SJCRH30 (cell line): ENCODE data around the gene KCNJ18. TPM values are rescaled to one million over a fixed set of nuclear protein-coding genes. Genes with fewer than 3 reads are reported as not detected.
"Not testable (repeated sequence)": the region's sequence is repeated elsewhere in the genome, so short reads cannot be mapped to it uniquely, and the experiment has no call there.

Source experiments
- DNase-seq, 2 experiments: peaks; one replicate each; pipeline ENCODE4 v3.0.0-alpha.2; 2015 to 2020
- H3K27ac ChIP-seq: fragments of 250-450 bp; sonication (Bioruptor Pico); 2 replicates; pipeline ENCODE4 v1.5.1; 2020; ENCODE audit warnings: mild to moderate bottlenecking, moderate library complexity
- H3K27me3 ChIP-seq: fragments of 250-450 bp; sonication (Bioruptor Pico); 2 replicates; pipeline ENCODE4 v1.5.1; 2020; ENCODE audit warnings: mild to moderate bottlenecking, moderate library complexity
- H3K36me3 ChIP-seq: fragments of 250-450 bp; sonication (Bioruptor Pico); 2 replicates; pipeline ENCODE4 v1.5.1; 2020; ENCODE audit warnings: mild to moderate bottlenecking, moderate library complexity
- H3K4me1 ChIP-seq: fragments of 250-450 bp; sonication (Bioruptor Pico); 2 replicates; pipeline ENCODE4 v1.5.1; 2020; ENCODE audit warnings: mild to moderate bottlenecking, moderate library complexity
- H3K4me3 ChIP-seq: fragments of 250-450 bp; sonication (Bioruptor Pico); 2 replicates; pipeline ENCODE4 v1.5.1; 2020; ENCODE audit warnings: mild to moderate bottlenecking, moderate library complexity
- H3K9me3 ChIP-seq: fragments of 250-450 bp; sonication (Bioruptor Pico); replicated peaks from 2 replicates; pipeline ENCODE4 v1.5.1; 2020; ENCODE audit warnings: mild to moderate bottlenecking, moderate library complexity
- total RNA-seq: library from RNA; depleted of rRNA; stranded (reverse); fragments of >200 nt; shearing (Covaris generic); gene quantifications from 2 replicates; pipeline ENCODE4 v1.2.3, GENCODE V29; 2014

Gene KCNJ18
- total RNA-seq, 1 experiment from 2014 or later, result not detected

DNA sequence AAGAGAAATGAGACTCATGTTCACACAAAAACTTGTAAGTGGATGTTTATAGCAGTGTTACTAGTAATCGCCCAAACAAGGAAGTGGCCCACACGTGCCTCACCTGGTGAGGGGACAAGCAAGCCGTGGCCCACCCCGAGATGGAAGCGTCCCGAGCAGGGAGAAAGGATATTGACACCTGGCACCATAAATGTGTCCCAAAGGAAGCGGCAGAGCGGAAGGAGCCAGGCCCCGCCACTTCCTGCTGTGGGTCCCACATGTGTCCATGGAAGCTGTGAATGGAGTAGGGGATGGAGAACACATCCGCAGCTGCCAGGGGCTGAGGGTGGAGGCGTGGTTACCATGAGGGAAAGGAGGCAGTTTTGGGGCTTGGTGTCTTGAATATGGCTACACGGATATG, 18.9 kb downstream of the KCNJ18 start:
- 0 out of 2 replicates have a peak, but pooled peaks cover 6% of the 10 kb centered on the region for H3K9me3 ChIP-seq
- H3K36me3 ChIP-seq, result no peaks in the 10 kb centered on the region
- peak in 1 of 2 experiments; percentile 18 for DNase-seq
- H3K27ac ChIP-seq, result no peak overlapping the region
- H3K27me3 ChIP-seq, result peaks cover 19% of the 10 kb centered on the region
- H3K4me1 ChIP-seq, result no peaks in the 10 kb centered on the region
- H3K4me3 ChIP-seq, result no peak overlapping the region

DNA sequence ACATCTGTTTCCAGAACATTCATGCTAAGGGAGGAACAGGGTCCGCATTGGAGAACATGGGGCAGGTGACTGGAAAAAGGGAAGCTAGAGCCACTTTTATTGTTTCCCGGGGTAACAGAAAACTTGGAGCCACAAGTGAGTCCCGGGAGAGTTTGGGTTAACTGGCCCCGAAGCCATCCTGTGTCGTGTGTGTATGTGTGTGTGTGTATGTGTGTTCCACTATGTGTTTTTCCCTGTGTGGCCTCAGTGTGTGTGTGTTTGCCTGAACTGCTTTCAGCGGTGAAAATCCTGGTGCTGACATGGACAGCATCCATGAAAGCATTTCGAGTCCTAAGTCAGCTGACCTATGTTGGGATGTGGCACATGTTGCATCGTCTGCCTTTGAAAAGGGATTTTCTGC, 20.7 kb downstream of the KCNJ18 start:
- DNase-seq, result peak in 1 of 2 experiments; percentile 7

DNA sequence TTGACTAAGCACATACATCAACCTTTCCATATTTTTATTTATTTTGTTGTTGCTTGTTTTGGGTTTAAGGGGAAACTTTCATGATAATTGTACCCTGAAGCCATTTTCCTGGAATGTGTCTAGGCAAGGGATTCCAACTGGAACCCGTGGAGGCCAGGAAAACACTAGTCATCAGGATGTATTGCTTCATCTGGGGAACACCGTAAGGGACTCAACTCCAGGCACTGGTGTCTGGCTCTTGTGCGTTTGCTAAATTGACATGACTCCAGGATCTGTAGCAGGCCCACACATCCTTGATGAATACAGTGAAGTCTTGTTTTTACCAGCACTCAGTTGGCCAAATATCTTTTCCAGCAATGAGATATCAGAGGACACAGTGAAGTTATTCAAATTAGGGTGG, 21.3 kb downstream of the KCNJ18 start:
- H3K4me1 ChIP-seq, DNase-seq, H3K27ac ChIP-seq, H3K4me3 ChIP-seq, H3K9me3 ChIP-seq, H3K36me3 ChIP-seq: not testable (repeated sequence)
- peaks cover 14% of the 10 kb centered on the region for H3K27me3 ChIP-seq

More for the DNA sequence above, 20.7 kb downstream of the KCNJ18 start:
- H3K4me1 ChIP-seq, H3K36me3 ChIP-seq, H3K27ac ChIP-seq, H3K4me3 ChIP-seq, H3K9me3 ChIP-seq: not testable (repeated sequence)
- peaks cover 14% of the 10 kb centered on the region for H3K27me3 ChIP-seq

- H3K36me3 ChIP-seq, H3K9me3 ChIP-seq, H3K4me1 ChIP-seq, DNase-seq, H3K27ac ChIP-seq, H3K4me3 ChIP-seq: not testable (repeated sequence)
- peaks cover 17% of the 10 kb centered on the region for H3K27me3 ChIP-seq
These were observed 22.4 kb downstream of the KCNJ18 start for GRCh38 chr17:21714676-21715075.

GRCh38 chr17:21715877-21716276, 23.6 kb downstream of the KCNJ18 start:
- DNase-seq, H3K36me3 ChIP-seq: not testable (repeated sequence)

DNA sequence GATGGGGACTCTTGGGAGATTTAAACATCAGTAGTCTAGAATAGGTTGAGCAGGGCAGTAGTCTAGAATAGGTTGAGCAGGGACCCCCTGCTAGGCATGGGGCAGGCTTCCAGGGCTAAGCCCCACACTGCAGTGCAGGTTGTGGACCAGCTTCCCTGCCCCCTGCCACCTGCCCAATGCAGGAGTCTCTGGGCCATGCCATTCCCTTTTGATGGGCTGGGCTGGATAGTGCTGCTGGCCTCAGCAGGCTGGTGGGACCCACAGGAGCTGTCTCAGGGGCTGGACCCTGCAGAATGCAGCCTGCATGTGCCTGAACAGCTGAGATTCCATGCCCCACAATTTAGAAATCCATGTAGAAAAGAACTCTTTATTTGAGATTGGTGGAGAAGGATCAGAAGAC, 26.6 kb downstream of the KCNJ18 start:
- not testable (repeated sequence) for H3K36me3 ChIP-seq, DNase-seq, H3K4me1 ChIP-seq, H3K4me3 ChIP-seq, H3K27ac ChIP-seq, H3K9me3 ChIP-seq
- peaks cover 24% of the 10 kb centered on the region for H3K27me3 ChIP-seq

More at GRCh38 chr17:21715877-21716276, 23.6 kb downstream of the KCNJ18 start:
- H3K4me1 ChIP-seq, H3K4me3 ChIP-seq, H3K27ac ChIP-seq, H3K9me3 ChIP-seq: not testable (repeated sequence)
- H3K27me3 ChIP-seq, result peaks cover 30% of the 10 kb centered on the region

- H3K36me3 ChIP-seq, DNase-seq, H3K4me1 ChIP-seq, H3K4me3 ChIP-seq, H3K27ac ChIP-seq, H3K9me3 ChIP-seq: not testable (repeated sequence)
- H3K27me3 ChIP-seq, result peaks cover 18% of the 10 kb centered on the region; the same call in 1 of the 2 replicates
These were observed 27.3 kb downstream of the KCNJ18 start for GRCh38 chr17:21719511-21720226.

GRCh38 chr17:21720566-21720965, 28.2 kb downstream of the KCNJ18 start:
- H3K27ac ChIP-seq, H3K9me3 ChIP-seq, DNase-seq, H3K36me3 ChIP-seq, H3K4me1 ChIP-seq, H3K4me3 ChIP-seq: not testable (repeated sequence)
- H3K27me3 ChIP-seq, result peaks cover 18% of the 10 kb centered on the region; the same call in 1 of the 2 replicates

- H3K36me3 ChIP-seq, H3K4me1 ChIP-seq, H3K9me3 ChIP-seq, H3K4me3 ChIP-seq, DNase-seq, H3K27ac ChIP-seq: not testable (repeated sequence)
- H3K27me3 ChIP-seq, result peaks cover 18% of the 10 kb centered on the region; the same call in 1 of the 2 replicates
These were observed 29.9 kb downstream of the KCNJ18 start for GRCh38 chr17:21722268-21722667.

DNA sequence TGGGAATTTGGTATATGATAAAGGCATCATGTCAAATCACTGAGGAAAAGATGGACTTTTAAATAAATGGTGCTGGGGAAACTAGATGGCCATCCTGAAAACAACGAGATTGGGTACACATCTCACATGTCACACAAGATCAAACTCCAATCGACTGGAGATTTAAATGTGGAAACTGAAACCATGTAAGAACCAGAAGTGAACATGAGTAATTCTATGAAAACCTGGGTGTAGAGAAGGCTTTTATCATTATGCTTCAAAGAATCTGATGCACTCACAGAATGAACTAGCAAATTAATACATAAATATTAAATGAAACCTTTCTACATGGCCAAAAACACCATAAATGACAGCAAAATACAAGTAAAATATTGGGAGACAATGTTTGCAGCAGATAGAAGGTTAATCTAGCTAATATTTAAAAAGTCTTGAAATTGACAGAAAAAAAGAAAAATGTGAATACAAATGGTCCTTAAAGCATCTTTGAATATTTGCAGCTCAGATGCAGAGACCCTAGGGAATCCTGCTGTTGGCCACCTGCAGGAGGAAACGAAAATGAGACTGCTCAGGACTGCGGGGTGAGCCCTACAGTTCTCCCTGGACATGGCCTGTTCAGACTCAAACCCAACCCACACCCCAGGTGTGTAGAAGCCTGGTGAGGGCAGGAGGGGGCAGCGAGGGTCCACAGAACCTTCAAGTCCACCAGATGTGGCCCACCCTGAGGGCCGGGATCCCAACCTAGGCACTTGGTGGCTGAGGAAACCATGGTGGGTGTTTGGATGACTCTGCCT, 32.1 kb downstream of the KCNJ18 start:
- DNase-seq, H3K36me3 ChIP-seq, H3K9me3 ChIP-seq, H3K27ac ChIP-seq, H3K4me1 ChIP-seq, H3K4me3 ChIP-seq: not testable (repeated sequence)
- peaks cover 17% of the 10 kb centered on the region; the same call in 1 of the 2 replicates for H3K27me3 ChIP-seq

DNA sequence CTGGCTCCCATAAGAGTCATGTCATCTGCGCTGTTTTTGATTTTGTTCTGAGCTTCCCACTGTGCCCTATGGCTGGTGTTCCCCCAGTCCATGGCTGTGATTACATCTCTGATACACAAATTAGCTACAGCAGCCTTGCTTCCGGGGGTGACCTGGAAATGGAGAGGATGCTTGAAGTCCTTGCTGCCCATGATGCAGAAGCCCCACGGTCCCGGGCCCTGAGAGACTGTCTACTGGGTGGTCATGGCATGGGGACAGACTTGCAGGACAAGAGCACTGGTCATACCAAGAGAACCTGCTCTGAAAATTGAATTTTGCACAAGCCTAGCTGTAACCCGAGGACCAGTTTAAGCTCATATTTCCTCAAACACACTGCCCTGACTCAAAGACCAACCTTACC, 38.8 kb downstream of the KCNJ18 start:
- H3K4me3 ChIP-seq, H3K36me3 ChIP-seq, H3K4me1 ChIP-seq, DNase-seq, H3K27ac ChIP-seq, H3K9me3 ChIP-seq: not testable (repeated sequence)
- peaks cover 13% of the 10 kb centered on the region for H3K27me3 ChIP-seq

DNA sequence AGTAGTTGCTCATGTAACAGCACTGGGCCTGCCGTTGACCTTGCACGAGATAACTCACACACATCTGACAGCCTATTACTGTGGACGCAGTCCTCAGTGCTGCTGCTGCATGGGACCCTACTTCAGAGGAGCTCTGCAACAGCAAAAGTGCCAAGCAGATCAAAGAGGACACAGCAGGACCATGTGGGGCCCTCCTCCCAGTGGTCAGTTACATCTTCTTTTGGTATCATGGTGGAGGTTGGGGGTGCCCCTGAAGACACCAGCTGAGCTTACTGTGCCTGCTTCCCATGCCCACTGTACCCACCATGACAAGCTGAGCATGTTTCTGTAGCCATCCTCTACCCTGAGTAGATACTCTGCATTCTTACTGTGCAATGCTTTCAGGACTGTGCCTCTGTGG, 41.6 kb downstream of the KCNJ18 start:
- not testable (repeated sequence) for H3K4me3 ChIP-seq, H3K36me3 ChIP-seq, DNase-seq, H3K9me3 ChIP-seq, H3K27ac ChIP-seq, H3K4me1 ChIP-seq
- peaks cover 13% of the 10 kb centered on the region for H3K27me3 ChIP-seq

DNA sequence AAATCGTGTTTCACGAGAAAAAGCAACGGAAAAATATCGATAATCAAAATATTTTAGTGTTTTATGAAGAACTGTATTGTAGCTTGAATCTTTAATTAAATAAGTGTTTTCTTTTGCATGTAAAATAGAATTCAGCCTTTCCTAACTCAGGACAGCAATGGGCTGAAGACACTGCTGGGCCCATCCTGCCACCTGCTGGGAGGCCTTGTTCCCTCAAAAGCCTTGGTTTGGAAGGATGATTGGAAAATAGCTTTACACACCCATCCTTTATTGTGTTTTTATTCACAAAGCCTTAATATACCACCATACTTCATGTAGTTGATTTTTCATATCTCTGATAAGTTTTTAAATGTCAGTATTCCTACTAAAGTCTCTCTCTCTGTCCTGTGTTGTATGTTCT, 43.5 kb downstream of the KCNJ18 start:
- H3K9me3 ChIP-seq, H3K36me3 ChIP-seq, DNase-seq, H3K4me1 ChIP-seq, H3K27ac ChIP-seq, H3K4me3 ChIP-seq: not testable (repeated sequence)
- peaks cover 12% of the 10 kb centered on the region; the same call in 1 of the 2 replicates for H3K27me3 ChIP-seq

DNA sequence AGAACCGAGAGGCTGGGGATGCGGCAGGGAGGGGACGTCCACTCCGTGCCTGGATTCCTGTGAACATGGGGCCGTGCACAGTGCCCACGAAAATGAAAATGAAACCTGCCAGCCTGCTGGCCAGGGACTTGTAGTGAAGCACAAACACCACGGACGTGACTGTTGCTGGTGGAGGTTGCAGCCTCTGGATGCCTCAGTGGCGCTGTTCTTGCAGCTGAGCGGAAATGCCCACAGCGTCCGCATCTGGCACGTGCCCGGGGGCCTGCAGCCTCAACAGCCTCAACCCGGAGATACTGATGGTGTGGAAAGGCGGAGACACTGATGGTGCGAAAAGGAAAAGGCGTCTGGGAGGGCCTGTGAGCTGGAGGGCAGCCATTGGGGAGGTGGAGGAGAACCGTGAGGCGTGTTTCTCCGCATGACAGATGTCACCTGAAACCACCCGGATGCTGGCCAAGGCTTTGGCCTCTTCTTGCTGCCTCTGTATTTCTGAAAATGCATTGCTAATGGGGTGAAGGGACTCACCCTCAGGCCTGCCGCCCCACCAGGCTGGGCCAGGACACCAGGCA, 44.8 kb downstream of the KCNJ18 start:
- not testable (repeated sequence) for H3K4me1 ChIP-seq, H3K9me3 ChIP-seq, DNase-seq, H3K27ac ChIP-seq, H3K4me3 ChIP-seq, H3K36me3 ChIP-seq
- H3K27me3 ChIP-seq, result peaks cover 11% of the 10 kb centered on the region; the same call in 1 of the 2 replicates

DNA sequence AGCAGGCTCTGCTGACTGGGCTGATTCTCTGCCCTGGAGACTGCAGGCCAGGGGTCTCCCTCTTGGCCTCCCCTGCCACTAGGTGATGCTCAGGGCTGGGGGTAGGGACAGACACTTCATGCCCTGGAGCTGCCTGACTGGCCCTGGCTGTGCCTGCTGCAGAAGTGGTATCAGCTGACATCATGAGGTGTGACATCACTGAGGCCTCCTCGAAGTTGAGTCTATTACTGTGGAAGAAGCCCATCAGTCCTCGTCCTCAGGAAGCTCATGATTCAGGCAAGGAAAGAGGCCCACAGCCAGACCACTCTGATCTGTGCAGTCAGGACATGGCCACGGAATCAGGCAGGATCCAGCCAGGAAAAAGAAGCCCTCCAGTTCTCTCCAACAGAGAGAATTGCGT, 45.9 kb downstream of the KCNJ18 start:
- H3K4me3 ChIP-seq, H3K9me3 ChIP-seq, H3K27ac ChIP-seq, H3K4me1 ChIP-seq, DNase-seq, H3K36me3 ChIP-seq: not testable (repeated sequence)
- peaks cover 11% of the 10 kb centered on the region; the same call in 1 of the 2 replicates for H3K27me3 ChIP-seq
